Esophagus muscularis mucosa (tissue), 4 donors: ENCODE data around the gene TNN. TPM values are rescaled to one million over a fixed set of nuclear protein-coding genes. Genes with fewer than 3 reads are reported as not detected.

Experiments
- DNase-seq: peaks from one replicate; pipeline ENCODE4 v3.0.0-alpha.2; 2017; ENCODE audit errors: extremely low spot score
- H3K27ac ChIP-seq, 4 donors: fragments of 200-600 bp; sonication (generic); replicated peaks in 1 of 4; 1 replicate in 3 of 4; 2 replicates in 1 of 4; pipeline ENCODE4 v1.5.1; 2016 to 2019; ENCODE audit warnings: mild to moderate bottlenecking in 1 of 4
- H3K27me3 ChIP-seq, 4 donors: fragments of 200-600 bp; sonication (generic); one replicate each; pipeline versions ENCODE4 v1.5.1 to v1.6.0; 2016 to 2019
- H3K36me3 ChIP-seq, 4 donors: fragments of 200-600 bp; sonication (generic); one replicate each; pipeline ENCODE4 v1.5.1; 2016 to 2019
- H3K4me1 ChIP-seq, 4 donors: fragments of 200-600 bp; sonication (generic); one replicate each; pipeline ENCODE4 v1.5.1; 2016 to 2019
- H3K4me3 ChIP-seq, 4 donors: fragments of 200-600 bp; sonication (generic); 1 replicate in 2 of 4; 2 replicates in 2 of 4; pipeline ENCODE4 v1.5.1; 2016 to 2019; ENCODE audit warnings: mild to moderate bottlenecking in 4 of 4, moderate library complexity in 1 of 4
- H3K9me3 ChIP-seq, 4 donors: fragments of 200-600 bp; sonication (generic); 1 replicate in 3 of 4; 2 replicates in 1 of 4; pipeline ENCODE4 v1.5.1; 2016 to 2019
- CTCF ChIP-seq, 3 experiments: fragments of 200-600 bp in 2 of 3; fragments of 450-650 bp in 1 of 3; sonication (generic) in 2 of 3; IDR thresholded peaks; one replicate each; pipeline ENCODE4 v1.5.1; 2017 to 2019; ENCODE audit warnings: antibody characterized with exemption in 3 of 3, mild to moderate bottlenecking in 2 of 3, moderate library complexity in 1 of 3
- EP300 ChIP-seq: sonication (generic); formaldehyde crosslinking; IDR thresholded peaks from one replicate; pipeline ENCODE4 v1.6.1; 2017; ENCODE audit warnings: antibody characterized with exemption
- POLR2A ChIP-seq: fragments of 450-650 bp; IDR thresholded peaks from one replicate; pipeline ENCODE4 v1.6.1; 2017; ENCODE audit warnings: antibody characterized with exemption, moderate library complexity, mild to moderate bottlenecking, low read depth
- POLR2AphosphoS5 ChIP-seq, 2 donors: sonication (generic); formaldehyde crosslinking; IDR thresholded peaks; one replicate each; pipeline ENCODE4 v1.6.1; 2017; ENCODE audit warnings: antibody characterized with exemption in 2 of 2
- WGBS: methylation state at CpG from one replicate; pipeline ENCODE4 v1.1.5; 2018; 5-methylcytosine and 5-hydroxymethylcytosine counted together
- intact Hi-C: fragments of 100-400 bp; cut with DNase I; formaldehyde crosslinking; loops from one replicate; pipeline ENCODE4 v1.15.1; 2023
- total RNA-seq, 4 donors: library from RNA; depleted of rRNA; stranded (reverse); fragments of >200 nt; gene quantifications; one replicate each; pipeline versions ENCODE4 v1.1.0 to v1.2.1, GENCODE V29; 2016

Gene TNN
- total RNA-seq, 4 donors from 2014 or later, result under 0.01 to 0.45 (median 0.20) TPM

DNA sequence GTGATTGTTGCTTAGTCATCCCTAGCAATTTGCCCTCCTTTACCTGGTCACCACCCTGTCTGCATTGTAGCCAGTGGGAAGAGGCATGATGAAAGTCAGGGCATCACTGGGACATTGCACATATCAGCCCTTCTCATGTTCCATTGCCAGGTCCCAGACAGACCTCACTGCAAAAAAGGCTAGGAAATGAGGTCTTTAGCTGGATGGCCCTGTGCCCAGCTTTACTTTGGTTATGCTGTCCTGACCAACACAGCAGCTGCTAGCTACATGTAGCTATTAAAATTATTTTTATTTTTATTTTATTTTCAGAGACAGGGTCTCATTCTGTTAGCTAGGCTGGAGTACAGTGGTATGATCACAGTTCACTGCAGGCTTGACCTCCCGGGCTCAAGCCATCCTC lies 52.9 kb downstream of the TNN start:
- WGBS, result 94% methylated on average over 1 of the region's 1 CpG
- no peaks in the 10 kb centered on the region for H3K9me3 ChIP-seq
- H3K27ac ChIP-seq, result no peak overlapping the region
- H3K4me1 ChIP-seq, result peaks cover 0 to 12% (median 8%) of the 10 kb centered on the region in 4 donors
- no peak for DNase-seq
- TF ChIP-seq EP300 (no peak), POLR2AphosphoS5 (IDR thresholded peaks at IDR 0.05) (no peak), CTCF (IDR thresholded peaks at IDR 0.05) (no peak), POLR2A (no peak)
- no peaks in the 10 kb centered on the region for H3K36me3 ChIP-seq
- no peaks in the 10 kb centered on the region for H3K27me3 ChIP-seq
- no peak overlapping the region for H3K4me3 ChIP-seq
- intact Hi-C loops, result no loop called here

DNA sequence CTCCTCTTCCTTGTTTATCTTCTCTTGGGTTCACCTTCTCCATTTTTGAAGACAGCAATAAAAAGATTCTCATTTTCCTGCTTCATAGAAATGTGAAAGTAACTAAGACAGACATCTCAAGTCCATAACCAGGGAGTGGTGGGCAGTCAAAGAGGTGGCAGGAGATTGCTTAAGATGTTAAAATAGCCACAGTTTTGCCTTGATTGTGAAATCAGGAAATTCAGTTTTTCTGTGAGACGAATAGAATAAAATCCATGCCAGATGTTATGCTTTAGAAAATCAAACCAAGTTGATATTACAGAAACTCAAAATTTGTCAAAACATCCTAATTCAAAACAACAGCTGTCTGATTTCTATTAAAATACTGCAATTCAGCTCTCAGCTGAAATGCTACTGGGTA lies 57.2 kb downstream of the TNN start:
- Histone ChIP-seq H3K4me1 (peaks cover 23 to 55% (median 50%) of the 10 kb centered on the region in 4 donors), H3K27ac (peak overlapping the region; percentile 10 to 55 (median 28)), H3K4me3 (no peak overlapping the region), H3K36me3 (no peaks in the 10 kb centered on the region), H3K27me3 (no peaks in the 10 kb centered on the region), H3K9me3 (no peaks in the 10 kb centered on the region)
- 48% methylated on average over 1 of the region's 1 CpG for WGBS
- DNase-seq, result no peak
- intact Hi-C loops, result loop anchor here (5.0 kb wide), 1 partner anchor 93 kb away; no protein-coding TSS in a partner anchor
- TF ChIP-seq POLR2A (no peak), EP300 (no peak), POLR2AphosphoS5 (IDR thresholded peaks at IDR 0.05) (no peak), CTCF (IDR thresholded peaks at IDR 0.05) (no peak)

GRCh38 chr1:175126347-175126746 lies 58.7 kb downstream of the TNN start:
- intact Hi-C loops, result loop anchor here (5.0 kb wide), 1 partner anchor 94 kb away; no protein-coding TSS in a partner anchor
- Histone ChIP-seq H3K36me3 (no peaks in the 10 kb centered on the region), H3K9me3 (no peaks in the 10 kb centered on the region), H3K4me1 (peaks cover 37 to 70% (median 64%) of the 10 kb centered on the region in 4 donors), H3K27ac (peak overlapping the region; percentile 38 to 84 (median 80)), H3K4me3 (no peak overlapping the region), H3K27me3 (no peaks in the 10 kb centered on the region)
- no peak for DNase-seq
- no peak for TF ChIP-seq POLR2A
- no peak for TF ChIP-seq EP300
- TF ChIP-seq POLR2AphosphoS5 (IDR thresholded peaks at IDR 0.05), result no peak
- no peak for TF ChIP-seq CTCF (IDR thresholded peaks at IDR 0.05)
- WGBS, result 61% methylated on average over 4 of the region's 4 CpGs

- Histone ChIP-seq H3K27ac (peak overlapping the region; percentile 73 to 84 (median 80)), H3K9me3 (no peaks in the 10 kb centered on the region), H3K4me1 (peaks cover 46 to 82% (median 77%) of the 10 kb centered on the region in 4 donors), H3K4me3 (no peak overlapping the region), H3K36me3 (no peaks in the 10 kb centered on the region), H3K27me3 (no peaks in the 10 kb centered on the region)
- no peak for DNase-seq
- WGBS, result 72% methylated on average over 4 of the region's 6 CpGs
- no peak for TF ChIP-seq EP300
- no peak for TF ChIP-seq POLR2A
- TF ChIP-seq POLR2AphosphoS5 (IDR thresholded peaks at IDR 0.05), result no peak
- TF ChIP-seq CTCF (IDR thresholded peaks at IDR 0.05), result no peak
- intact Hi-C loops, result loop anchor here (5.0 kb wide), 1 partner anchor 95 kb away; no protein-coding TSS in a partner anchor
Observed at GRCh38 chr1:175127565-175127964, 59.9 kb downstream of the TNN start.

DNA sequence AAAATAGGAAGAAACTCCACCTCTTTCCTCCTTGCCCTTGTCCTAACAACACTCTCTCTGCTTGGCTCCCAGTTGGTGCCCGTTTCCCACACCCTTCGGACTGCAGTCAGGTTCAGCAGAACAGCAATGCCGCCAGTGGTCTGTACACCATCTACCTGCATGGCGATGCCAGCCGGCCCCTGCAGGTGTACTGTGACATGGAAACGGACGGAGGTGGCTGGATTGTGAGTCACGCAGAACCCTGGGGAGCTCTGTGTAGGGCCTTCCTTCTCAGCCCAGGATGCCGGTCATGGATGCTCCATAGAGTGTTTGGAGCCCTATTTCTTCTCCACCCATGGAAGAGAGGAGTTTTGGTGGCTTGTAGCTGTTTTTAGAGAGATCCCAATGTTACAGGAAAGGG lies 60.9 kb downstream of the TNN start:
- H3K36me3 ChIP-seq, result no peaks in the 10 kb centered on the region
- peaks cover 52 to 92% (median 86%) of the 10 kb centered on the region in 4 donors for H3K4me1 ChIP-seq
- peak overlapping the region; percentile 73 to 84 (median 80) for H3K27ac ChIP-seq
- intact Hi-C loops, result loop anchor here (5.0 kb wide), 1 partner anchor 96 kb away; no protein-coding TSS in a partner anchor
- peak overlapping the region in 2 of 4 donors; percentile 10 to 19 for H3K4me3 ChIP-seq
- no peak for DNase-seq
- no peaks in the 10 kb centered on the region for H3K27me3 ChIP-seq
- TF ChIP-seq EP300, result no peak
- H3K9me3 ChIP-seq, result no peaks in the 10 kb centered on the region
- 72% methylated on average over 9 of the region's 9 CpGs for WGBS
